Neural cell (in vitro differentiated cells): ENCODE results near the gene MRTFA. TPM values are rescaled to one million over a fixed set of nuclear protein-coding genes. Genes with fewer than 3 reads are reported as not detected.
"Not testable (repeated sequence)": the region's sequence is repeated elsewhere in the genome, so short reads cannot be mapped to it uniquely, and the experiment has no call there.

Experiments
- H2AFZ ChIP-seq: fragments of 200-600, 300-800 bp; sonication (generic), shearing (Covaris generic); 2 replicates; pipeline ENCODE4 v1.6.0; 2014; ENCODE audit warnings: low read depth, mild to moderate bottlenecking, antibody characterized with exemption, low read length, moderate library complexity
- H3F3A ChIP-seq: fragments of 200-600 bp; shearing (Covaris generic); 2 replicates; pipeline ENCODE4 v1.6.1; 2016; ENCODE audit warnings: mild to moderate bottlenecking, moderate library complexity, mixed read lengths, antibody characterized with exemption, low read length; ENCODE audit not compliant: insufficient read depth, poor library complexity, severe bottlenecking
- H3K27ac ChIP-seq: fragments of 200-600, 300-800 bp; sonication (generic), shearing (Covaris generic); 2 replicates; pipeline ENCODE4 v1.5.1; 2014; ENCODE audit warnings: mild to moderate bottlenecking, low read length, moderate library complexity
- H3K27me3 ChIP-seq: fragments of 300-800, 200-600 bp; sonication (generic), shearing (Covaris generic); 2 replicates; pipeline ENCODE4 v1.6.0; 2014; ENCODE audit warnings: mild to moderate bottlenecking, low read depth, low read length, moderate library complexity; ENCODE audit not compliant: insufficient read depth
- H3K36me3 ChIP-seq: fragments of 300-800, 200-600 bp; sonication (generic), shearing (Covaris generic); 2 replicates; pipeline ENCODE4 v1.5.1; 2014; ENCODE audit warnings: mild to moderate bottlenecking, antibody characterized with exemption, low read length, moderate library complexity; ENCODE audit not compliant: insufficient read depth
- H3K4me2 ChIP-seq: fragments of 300-800, 200-600 bp; sonication (generic), shearing (Covaris generic); 2 replicates; pipeline ENCODE4 v1.6.0; 2014; ENCODE audit warnings: mild to moderate bottlenecking, low read length
- H3K4me3 ChIP-seq: fragments of 300-800, 200-600 bp; sonication (generic), shearing (Covaris generic); 2 replicates; pipeline ENCODE4 v1.5.1; 2014; ENCODE audit warnings: mild to moderate bottlenecking, low read length, moderate library complexity
- H3K79me2 ChIP-seq: fragments of 200-600 bp; shearing (Covaris generic); replicated peaks from 2 replicates; pipeline ENCODE4 v1.6.0; 2014; ENCODE audit warnings: mild to moderate bottlenecking, low read length, moderate library complexity; ENCODE audit not compliant: insufficient read depth
- H3K9ac ChIP-seq: fragments of 300-800, 200-600 bp; sonication (generic), shearing (Covaris generic); 2 replicates; pipeline ENCODE4 v1.6.1; 2016; ENCODE audit warnings: mild to moderate bottlenecking, low read length, mixed read lengths
- H3K9me2 ChIP-seq: fragments of 200-600 bp; shearing (Covaris generic); 2 replicates; pipeline ENCODE4 v1.6.1; 2016; ENCODE audit warnings: mild to moderate bottlenecking, low read length, mixed read lengths; ENCODE audit not compliant: insufficient read depth
- H3K9me3 ChIP-seq: fragments of 200-600, 300-800 bp; sonication (generic), shearing (Covaris generic); 2 replicates; pipeline ENCODE4 v1.6.1; 2016; ENCODE audit warnings: mild to moderate bottlenecking, mixed run types, low read length, moderate library complexity, mixed read lengths
- H4K20me1 ChIP-seq: fragments of 200-600 bp; shearing (Covaris generic); 2 replicates; pipeline ENCODE4 v1.6.1; 2016; ENCODE audit warnings: mild to moderate bottlenecking, mixed run types; ENCODE audit not compliant: insufficient read depth
- CTCF ChIP-seq: fragments of 450-650 bp; IDR thresholded peaks from 2 replicates; pipeline ENCODE4 v1.5.1; 2014; ENCODE audit warnings: antibody characterized with exemption, mild to moderate bottlenecking, moderate library complexity; ENCODE audit not compliant: poor library complexity, severe bottlenecking
- EP300 ChIP-seq: fragments of 450-650 bp; conservative IDR thresholded peaks from 2 replicates; pipeline ENCODE4 v1.6.1; 2014; ENCODE audit warnings: antibody characterized with exemption, mild to moderate bottlenecking, moderate library complexity; ENCODE audit not compliant: poor library complexity, severe bottlenecking
- EZH2 ChIP-seq: fragments of 200-600, 300-800 bp; shearing (Covaris generic), sonication (generic); IDR thresholded peaks from 2 replicates; pipeline ENCODE4 v1.6.1; 2014; ENCODE audit warnings: antibody characterized with exemption, low read length, borderline replicate concordance, mild to moderate bottlenecking; ENCODE audit not compliant: insufficient read depth, poor library complexity, severe bottlenecking
- MXI1 ChIP-seq: fragments of 450-650 bp; conservative IDR thresholded peaks from 2 replicates; pipeline ENCODE4 v1.6.1; 2014; ENCODE audit warnings: antibody characterized with exemption, mild to moderate bottlenecking; ENCODE audit not compliant: poor library complexity, severe bottlenecking
- POLR2AphosphoS5 ChIP-seq: IDR thresholded peaks from 2 replicates; pipeline ENCODE4 v1.6.1; 2012
- RAD21 ChIP-seq: fragments of 450-650 bp; conservative IDR thresholded peaks from 2 replicates; pipeline ENCODE4 v1.6.1; 2014; ENCODE audit warnings: antibody characterized with exemption, mild to moderate bottlenecking, moderate library complexity
- REST ChIP-seq: IDR thresholded peaks from 2 replicates; pipeline ENCODE4 v1.6.1; 2012; ENCODE audit warnings: borderline replicate concordance
- SMC3 ChIP-seq: fragments of 450-650 bp; conservative IDR thresholded peaks from 2 replicates; pipeline ENCODE4 v1.6.1; 2014; ENCODE audit warnings: antibody characterized with exemption, mild to moderate bottlenecking, moderate library complexity; ENCODE audit not compliant: poor library complexity
- TAF1 ChIP-seq: IDR thresholded peaks from 2 replicates; pipeline ENCODE4 v1.6.1; 2012; ENCODE audit warnings: low read depth
- polyA plus RNA-seq: library from polyadenylated mRNA; depleted of rRNA; stranded (reverse); fragments of >200 nt; gene quantifications from 2 replicates; pipeline ENCODE4 v1.2.3, GENCODE V29; 2014

The MRTFA gene
- polyA plus RNA-seq, 1 donor from 2014 or later: 19.3 TPM

- no peak overlapping the region for H3K27ac ChIP-seq
- H4K20me1 ChIP-seq: no peaks in the 10 kb centered on the region
- no peak overlapping the region for H3K9ac ChIP-seq
- no peak overlapping the region for H3K4me3 ChIP-seq
- TF ChIP-seq CTCF: no peak
- no peak for TF ChIP-seq TAF1
- TF ChIP-seq POLR2AphosphoS5: no peak
- TF ChIP-seq EP300: no peak
- no peak for TF ChIP-seq EZH2
- no peak for TF ChIP-seq RAD21
- TF ChIP-seq MXI1: no peak
- TF ChIP-seq SMC3: no peak
- no peak for TF ChIP-seq REST
- H3K9me3 ChIP-seq: no peaks in the 10 kb centered on the region
- H3F3A ChIP-seq: no peaks in the 10 kb centered on the region
- no peaks in the 10 kb centered on the region for H3K79me2 ChIP-seq
- no peak overlapping the region for H3K4me2 ChIP-seq
- H3K36me3 ChIP-seq: no peaks in the 10 kb centered on the region
- H2AFZ ChIP-seq: no peak overlapping the region
- H3K27me3 ChIP-seq: no peaks in the 10 kb centered on the region
- no peaks in the 10 kb centered on the region for H3K9me2 ChIP-seq
Observed at GRCh38 chr22:40504285-40505249, 132.0 kb downstream of the MRTFA start.

GRCh38 chr22:40502919-40503318 lies 133.6 kb downstream of the MRTFA start:
- Histone ChIP-seq H3K27ac (no peak overlapping the region), H2AFZ (no peak overlapping the region), H3F3A (no peaks in the 10 kb centered on the region), H3K27me3 (no peaks in the 10 kb centered on the region), H4K20me1 (no peaks in the 10 kb centered on the region), H3K9ac (no peak overlapping the region), H3K79me2 (no peaks in the 10 kb centered on the region), H3K4me2 (no peak overlapping the region), H3K36me3 (no peaks in the 10 kb centered on the region), H3K9me2 (no peaks in the 10 kb centered on the region), H3K4me3 (no peak overlapping the region), H3K9me3 (no peaks in the 10 kb centered on the region)
- no peak for TF ChIP-seq POLR2AphosphoS5
- no peak for TF ChIP-seq SMC3
- no peak for TF ChIP-seq EZH2
- TF ChIP-seq RAD21: no peak
- TF ChIP-seq CTCF: no peak
- TF ChIP-seq MXI1: no peak
- no peak for TF ChIP-seq EP300
- no peak for TF ChIP-seq REST

- H3K9ac ChIP-seq, H2AFZ ChIP-seq, H3K27me3 ChIP-seq, H3F3A ChIP-seq, H3K4me2 ChIP-seq, H3K79me2 ChIP-seq, H4K20me1 ChIP-seq, H3K9me3 ChIP-seq, H3K27ac ChIP-seq, H3K36me3 ChIP-seq, H3K4me3 ChIP-seq, H3K9me2 ChIP-seq: not testable (repeated sequence)
Observed at GRCh38 chr22:40500465-40500786, 136.1 kb downstream of the MRTFA start.
